D721Med (cell line): ENCODE data around the gene TSPEAR.

Experiments
- DNase-seq: peaks from one replicate; pipeline ENCODE4 v3.0.0; 2011; ENCODE audit warnings: low spot score; ENCODE audit not compliant: insufficient read length
- FAIRE-seq: peaks from 2 replicates; lab custom pipeline; 2011; peaks lifted over from hg19 to GRCh38; lab: Jason Lieb, UNC
- TF ChIP-seq, protein P1 (sequence below): IDR thresholded peaks from 2 replicates; pipeline ENCODE4 v1.5.1; 2012; ENCODE audit warnings: mild to moderate bottlenecking, control low read depth; ENCODE audit not compliant: insufficient read depth; ENCODE audit errors: missing control alignments

The TSPEAR gene

DNA sequence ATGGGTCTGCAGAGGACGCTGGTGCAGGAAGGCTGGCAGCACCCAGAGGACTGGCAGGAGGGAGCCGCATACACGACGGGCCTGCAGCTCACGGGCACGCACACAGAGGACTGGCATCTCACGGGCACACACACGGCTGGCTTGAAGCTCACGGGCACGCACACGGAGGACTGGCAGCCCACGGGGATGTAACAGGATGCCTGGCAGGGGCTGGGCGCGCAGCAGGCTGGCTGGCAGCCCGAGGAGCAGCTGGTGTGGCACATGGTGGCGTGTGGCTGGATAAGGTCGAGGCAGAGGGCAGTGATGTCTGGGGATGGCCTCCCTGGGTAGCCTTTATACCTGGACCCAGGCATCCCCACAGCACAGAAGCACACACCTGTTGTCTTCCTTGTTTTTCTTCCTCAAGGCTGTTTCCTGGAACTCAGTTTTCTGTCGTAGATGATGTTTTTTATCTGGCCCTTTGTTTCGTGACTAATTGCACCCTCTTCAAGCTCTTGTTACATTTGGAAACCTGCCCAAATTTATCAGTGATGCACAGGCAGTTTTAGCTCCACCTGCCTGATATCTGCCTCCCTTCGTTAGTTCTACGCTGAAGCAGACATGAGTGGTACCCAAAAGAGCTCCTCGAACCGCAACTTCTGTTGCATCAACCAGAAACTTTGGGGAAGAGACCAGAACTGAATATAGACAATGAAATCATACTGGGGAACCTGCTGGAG, 29.4 kb downstream of the TSPEAR start, which contains the start of gene KRTAP12-1:
KRTAP12-1 (minus strand) TSS at position 303 of the 719 bp plus-strand sequence; CDS start at position 263, 40 bp downstream.
- FAIRE-seq (no peak), DNase-seq (no peak)
- TF ChIP-seq, protein P1, sequence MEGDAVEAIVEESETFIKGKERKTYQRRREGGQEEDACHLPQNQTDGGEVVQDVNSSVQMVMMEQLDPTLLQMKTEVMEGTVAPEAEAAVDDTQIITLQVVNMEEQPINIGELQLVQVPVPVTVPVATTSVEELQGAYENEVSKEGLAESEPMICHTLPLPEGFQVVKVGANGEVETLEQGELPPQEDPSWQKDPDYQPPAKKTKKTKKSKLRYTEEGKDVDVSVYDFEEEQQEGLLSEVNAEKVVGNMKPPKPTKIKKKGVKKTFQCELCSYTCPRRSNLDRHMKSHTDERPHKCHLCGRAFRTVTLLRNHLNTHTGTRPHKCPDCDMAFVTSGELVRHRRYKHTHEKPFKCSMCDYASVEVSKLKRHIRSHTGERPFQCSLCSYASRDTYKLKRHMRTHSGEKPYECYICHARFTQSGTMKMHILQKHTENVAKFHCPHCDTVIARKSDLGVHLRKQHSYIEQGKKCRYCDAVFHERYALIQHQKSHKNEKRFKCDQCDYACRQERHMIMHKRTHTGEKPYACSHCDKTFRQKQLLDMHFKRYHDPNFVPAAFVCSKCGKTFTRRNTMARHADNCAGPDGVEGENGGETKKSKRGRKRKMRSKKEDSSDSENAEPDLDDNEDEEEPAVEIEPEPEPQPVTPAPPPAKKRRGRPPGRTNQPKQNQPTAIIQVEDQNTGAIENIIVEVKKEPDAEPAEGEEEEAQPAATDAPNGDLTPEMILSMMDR, result no peak

DNA sequence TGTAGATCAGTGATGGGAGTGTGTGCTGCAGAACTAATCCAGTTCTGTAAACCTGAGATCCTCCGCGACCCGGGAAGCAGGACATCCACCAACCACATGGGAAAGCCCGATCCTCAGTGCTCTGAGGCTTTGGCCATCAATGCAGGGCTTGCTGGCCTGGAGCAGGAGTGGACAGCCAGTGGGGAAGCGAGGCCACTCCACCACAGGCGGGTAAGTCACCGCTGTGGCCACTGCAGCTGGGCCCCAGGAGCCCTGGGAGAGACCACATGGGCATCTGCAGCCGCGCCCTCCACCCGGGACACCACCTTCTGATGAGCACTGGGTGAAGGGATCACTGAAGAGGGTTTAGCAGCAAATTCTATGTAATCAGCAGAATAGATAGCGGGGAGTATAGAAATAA, 30.2 kb downstream of the TSPEAR start:
- TF ChIP-seq, protein P1, result no peak
- FAIRE-seq (no peak), DNase-seq (no peak)

DNA sequence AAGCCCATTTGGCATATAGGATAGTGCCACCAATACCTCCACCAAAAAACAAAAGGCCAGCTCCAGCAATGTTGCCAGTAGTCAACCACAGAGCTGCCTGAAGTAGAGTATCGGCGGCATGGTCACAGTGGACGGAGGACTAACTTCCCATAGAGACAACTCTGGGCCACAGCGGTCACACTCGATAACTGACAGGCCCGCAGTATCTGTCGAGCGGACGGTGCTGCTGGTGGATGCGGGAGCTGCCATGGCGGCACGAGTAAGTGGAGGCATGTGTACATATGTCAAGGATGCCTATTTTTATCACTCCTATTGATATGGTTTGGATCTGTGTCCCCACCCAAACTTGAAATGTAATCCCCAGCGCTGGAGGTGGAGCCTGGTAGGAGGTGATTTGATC, 33.5 kb downstream of the TSPEAR start:
- no peak for FAIRE-seq
- TF ChIP-seq, protein P1, result no peak
- DNase-seq, result no peak

DNA sequence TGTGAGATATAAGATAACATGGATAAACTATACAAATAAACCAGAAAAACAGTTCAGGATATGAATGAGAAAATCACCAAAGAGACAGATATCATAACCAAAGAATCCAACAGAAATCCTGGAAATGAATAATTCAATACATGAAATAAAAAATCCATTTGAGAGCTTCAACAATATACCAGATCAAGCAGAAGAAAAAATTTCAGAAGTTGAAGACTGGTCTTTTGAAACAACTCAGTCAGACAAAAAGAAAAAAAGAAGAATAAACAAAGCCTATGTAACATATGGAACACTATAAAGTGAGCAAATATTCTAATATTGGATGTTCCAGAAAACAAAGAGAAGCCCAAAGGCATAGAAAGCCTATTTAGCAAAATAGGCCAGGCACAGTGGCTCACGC, 39.5 kb downstream of the TSPEAR start:
- TF ChIP-seq, protein P1, result no peak
- no peak for FAIRE-seq
- DNase-seq, result no peak

DNA sequence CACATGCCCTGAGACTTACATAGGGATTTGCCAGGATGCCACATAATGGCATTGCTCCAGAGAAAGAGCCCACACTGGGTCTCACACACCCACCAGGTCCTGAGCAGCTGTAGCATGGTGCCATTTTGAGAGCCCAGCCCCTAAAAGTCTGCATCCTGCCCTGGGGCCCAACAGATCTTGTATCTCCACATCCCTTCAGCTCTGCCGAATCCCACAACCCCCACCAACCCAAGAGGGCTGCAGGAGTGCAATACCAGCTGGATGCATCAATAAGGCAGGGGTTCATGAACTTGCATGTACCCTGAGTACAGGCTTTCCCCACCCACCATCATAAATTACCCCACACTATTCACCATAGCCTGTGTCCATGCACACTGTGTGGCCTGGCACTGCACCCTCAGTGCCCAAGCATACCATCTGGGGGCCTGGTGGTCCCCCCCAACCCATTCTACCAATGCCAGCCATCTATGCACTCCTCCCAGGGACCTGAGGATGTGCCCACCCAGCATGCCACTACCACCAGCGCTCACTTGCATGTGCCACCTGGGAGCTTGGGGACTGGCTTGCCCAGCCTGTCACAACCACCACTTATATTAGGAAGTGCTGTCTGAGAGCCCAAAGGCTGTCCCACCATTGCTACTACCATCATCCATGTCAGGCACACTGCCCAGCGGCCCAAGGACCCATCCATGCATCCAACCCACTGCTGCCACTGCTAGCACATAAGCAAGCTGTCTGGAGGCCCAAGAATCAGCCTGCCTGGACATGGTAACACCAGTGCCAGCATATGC, 40.5 kb downstream of the TSPEAR start:
- DNase-seq (no peak), FAIRE-seq (no peak)
- TF ChIP-seq, protein P1, result no peak

DNA sequence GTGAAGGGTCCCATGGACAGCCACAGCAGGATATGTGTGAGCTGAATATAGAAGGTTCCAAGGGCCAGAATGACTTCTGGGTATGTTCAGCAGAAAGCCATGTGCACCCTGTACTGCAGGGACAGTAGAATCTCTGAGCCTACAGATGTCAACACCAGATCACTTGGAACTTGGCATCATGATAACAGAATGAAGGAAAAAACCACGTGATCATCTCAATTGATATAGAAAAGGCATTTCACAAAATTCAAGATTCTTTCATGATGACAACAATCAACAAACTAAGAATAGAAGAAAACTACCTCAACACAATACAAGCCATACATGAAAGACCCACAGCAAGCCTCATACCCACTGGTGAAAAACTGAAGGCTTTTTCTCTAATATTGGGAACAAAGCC, 43.8 kb downstream of the TSPEAR start:
- no peak for FAIRE-seq
- DNase-seq, result no peak
- TF ChIP-seq, protein P1, result no peak
